Measurements from ENCODE around the gene JAGN1.
A peak's percentile ranks its signal among the peaks of the same experiment; 100 is the strongest.
"Not testable (repeated sequence)": the region's sequence is repeated elsewhere in the genome, so short reads cannot be mapped to it uniquely, and the experiment has no call there.

Gene JAGN1

DNA sequence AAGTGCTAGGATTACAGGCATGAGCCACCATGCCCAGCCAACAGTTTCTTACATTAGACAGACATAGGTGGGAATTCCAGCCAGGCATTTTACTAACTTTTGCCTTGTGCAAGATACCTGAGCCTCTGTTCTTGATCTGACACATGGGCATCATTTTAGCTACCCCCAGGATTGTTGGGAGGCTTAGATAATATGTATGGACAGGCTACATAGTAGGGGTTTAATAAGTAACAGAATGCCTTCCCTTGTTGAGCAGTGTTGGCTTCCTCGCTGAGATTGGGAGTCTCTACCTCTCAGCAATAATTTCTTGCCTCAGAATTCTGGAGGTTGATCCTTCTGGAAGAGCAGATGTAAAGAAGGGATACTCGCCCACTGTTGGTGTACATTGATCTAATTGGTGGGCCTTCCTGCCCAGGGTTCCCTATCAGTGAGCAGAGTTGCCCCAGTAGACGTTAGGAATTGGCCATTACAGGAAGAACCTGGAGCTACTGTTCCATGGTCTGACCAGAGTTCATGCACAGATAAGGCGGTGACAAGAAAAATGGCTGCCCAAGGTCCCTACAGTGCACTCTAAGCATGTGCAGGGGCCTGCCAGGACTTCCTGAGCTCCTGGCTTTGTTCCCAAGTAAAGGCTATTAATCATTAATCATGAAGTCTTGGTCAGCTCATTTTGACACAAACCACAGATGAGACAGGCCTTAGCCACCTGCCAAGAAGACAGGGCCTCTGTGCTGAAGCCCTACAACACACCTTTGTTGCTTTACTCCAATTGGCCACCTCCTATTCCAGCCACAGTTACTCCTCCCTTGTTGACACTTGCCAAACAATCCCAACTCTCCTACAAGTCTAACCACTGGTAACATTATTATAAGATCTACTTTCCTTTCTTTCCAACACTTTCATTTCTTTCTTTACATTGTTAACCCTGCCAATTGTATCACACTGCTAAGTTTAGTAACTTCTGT, 7.3 kb downstream of the JAGN1 start:
- no peak for DNase-seq

DNA sequence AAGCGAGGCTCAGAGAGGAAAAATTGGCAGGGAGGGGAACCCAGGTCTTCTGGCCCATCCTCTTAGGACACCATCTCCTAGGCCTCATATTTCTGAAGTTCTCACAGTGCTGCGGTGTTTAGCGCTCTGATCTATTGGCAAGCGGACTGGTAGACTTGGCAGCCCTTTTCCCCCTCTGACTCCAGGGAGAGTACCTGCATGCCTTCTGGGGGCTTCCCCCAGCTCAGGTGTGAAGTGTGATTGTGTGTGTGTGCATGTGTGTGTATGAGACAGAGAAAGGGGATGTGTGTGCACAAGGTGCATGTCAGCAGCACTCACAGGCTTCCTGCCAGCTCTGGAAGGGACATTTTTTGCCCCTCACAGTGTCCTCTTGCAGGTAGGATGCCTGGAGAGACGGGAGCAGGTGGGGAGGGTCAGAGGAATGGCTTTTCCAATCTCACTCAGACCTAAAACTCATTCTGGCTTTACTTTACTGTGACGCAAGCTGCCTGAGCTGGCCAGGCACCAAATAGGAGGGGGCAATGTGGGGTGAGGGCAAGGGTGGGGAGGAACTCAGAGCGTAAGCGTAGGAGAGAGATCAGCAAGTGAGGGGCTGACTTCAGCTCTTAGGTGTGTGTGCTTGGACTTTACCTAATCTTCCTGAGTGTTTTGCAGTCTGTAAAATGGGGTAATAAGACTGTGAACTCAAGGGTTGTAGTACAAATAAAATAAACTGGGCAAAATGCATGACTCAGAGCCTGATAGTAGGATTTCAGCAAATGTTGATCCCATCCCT, 8.2 kb downstream of the JAGN1 start:
- no peak for DNase-seq

DNA sequence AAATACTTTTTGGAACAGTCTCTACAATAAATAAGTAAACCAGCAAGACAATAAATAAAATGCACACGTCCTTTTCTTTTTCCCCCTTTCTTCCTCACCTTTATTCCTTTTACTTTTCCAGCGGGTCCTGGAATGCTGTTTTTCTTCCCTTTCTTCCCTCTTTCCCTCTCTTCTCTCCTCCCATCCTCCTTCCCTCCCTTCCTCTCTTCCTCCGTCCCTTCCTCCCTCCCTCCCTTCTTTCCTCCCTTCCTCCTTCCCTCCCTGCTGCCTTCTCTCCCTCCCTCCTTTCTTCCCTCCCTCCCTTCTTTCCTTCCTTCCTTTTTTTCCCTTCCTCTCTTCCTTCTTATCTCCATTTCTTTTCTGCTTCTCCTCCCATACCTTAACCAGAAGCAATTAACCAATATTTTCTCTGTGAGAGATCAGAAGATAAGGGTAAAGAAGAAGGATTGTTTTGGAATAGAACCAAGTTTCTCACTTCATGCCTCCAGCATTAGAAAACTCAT, 8.9 kb downstream of the JAGN1 start:
- no peak for DNase-seq

DNA sequence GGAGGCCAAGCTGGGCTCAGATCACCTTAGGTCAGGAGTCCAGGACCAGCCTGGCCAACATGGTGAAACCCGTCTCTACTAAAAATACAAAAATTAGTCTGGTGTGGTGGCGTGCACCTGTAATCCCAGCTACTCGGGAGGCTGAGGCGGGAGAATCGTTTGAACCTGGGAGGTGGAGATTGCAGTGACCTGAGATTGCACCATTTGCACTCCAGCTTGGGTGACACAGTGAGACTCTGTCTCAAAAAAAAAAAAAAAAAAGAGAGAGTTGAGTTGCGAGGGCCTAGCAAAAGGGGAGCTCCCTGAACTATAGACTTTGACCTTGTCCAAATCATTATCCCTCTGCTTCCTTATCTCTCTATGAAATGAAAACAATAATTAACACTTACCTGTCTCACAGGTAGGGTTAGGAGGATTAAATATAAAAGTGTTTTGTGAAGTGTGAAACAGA, 10.6 kb downstream of the JAGN1 start:
- DNase-seq = not testable (repeated sequence)

DNA sequence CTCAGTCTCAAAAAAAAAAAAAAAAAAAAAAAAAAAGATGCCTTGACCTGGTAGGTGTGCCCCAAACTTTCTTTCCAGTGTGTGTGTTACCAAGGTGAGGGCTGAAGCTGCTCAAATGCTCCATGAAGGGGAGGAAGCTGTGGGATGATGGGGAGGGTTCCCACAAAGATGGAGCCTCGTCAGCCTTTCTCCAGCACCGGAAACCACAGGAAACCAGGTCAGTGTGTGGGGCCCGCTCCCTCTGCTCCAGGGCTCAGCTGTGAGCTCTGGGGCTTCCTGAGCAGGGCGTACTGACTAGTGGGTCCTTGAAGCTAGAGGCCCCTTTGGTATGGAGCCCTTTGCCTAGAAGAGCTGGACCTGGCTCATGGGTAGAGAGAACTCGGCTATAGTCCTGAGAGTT, 11.6 kb downstream of the JAGN1 start:
- no peak for DNase-seq

DNA sequence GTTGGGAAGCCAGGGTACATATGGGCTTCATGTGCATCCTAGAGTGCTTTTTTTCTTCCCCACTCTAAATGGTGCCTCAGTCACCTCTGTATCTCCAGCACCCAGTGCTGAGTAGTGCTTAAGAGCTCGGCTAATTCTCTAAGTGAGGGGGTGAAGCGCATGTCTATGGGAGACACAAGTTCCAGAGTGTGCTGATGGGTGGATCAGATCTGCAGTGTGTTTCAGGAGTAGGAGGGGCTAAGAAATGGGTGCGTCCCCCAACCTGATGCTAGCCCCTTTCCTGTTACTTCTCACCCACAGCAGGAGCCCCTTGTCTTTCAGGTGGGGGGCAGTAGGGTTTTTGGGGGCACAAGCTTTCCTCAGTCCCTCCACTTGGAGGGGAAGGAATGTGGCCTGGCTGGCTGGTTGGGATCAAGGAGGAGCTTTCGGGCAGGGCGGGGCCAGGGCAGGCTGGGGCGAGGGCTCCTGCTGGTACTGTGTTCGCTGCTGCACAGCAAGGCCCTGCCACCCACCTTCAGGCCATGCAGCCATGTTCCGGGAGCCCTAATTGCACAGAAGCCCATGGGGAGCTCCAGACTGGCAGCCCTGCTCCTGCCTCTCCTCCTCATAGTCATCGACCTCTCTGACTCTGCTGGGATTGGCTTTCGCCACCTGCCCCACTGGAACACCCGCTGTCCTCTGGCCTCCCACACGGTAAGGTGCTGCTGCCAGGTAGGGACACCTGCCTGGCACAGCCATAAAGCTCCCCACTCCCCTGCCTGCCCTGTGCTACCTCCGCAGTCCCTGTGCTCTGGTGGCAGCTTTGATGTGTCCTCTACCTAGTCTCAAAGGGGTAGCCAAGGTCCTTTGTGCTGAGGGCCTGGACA, 12.2 kb downstream of the JAGN1 start, which contains the start of gene IL17RE:
Gene IL17RE, plus strand, starts transcription at position 477 of the 866 bp plus-strand sequence. Its CDS starts 85 bp downstream, at position 562.
- DNase-seq = no peak

DNA sequence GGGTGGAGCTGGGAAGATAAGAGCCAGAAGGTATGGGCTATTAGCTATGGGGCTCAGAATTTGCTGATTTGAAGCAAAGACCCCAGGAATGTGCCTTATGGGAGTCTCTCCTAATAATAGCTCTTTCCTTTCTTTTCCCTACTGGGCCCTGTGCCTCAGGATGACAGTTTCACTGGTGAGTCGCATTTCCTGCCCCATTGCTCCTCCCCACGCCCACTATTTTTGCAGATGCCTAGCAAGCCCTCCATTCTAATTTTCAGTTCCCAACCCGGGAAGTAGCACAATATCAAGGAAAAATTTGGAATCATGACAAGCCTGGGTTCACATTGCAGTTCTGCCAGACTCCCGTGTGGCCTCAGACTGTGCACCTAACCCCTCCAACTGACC, 12.8 kb downstream of the JAGN1 start:
- DNase-seq = no peak

DNA sequence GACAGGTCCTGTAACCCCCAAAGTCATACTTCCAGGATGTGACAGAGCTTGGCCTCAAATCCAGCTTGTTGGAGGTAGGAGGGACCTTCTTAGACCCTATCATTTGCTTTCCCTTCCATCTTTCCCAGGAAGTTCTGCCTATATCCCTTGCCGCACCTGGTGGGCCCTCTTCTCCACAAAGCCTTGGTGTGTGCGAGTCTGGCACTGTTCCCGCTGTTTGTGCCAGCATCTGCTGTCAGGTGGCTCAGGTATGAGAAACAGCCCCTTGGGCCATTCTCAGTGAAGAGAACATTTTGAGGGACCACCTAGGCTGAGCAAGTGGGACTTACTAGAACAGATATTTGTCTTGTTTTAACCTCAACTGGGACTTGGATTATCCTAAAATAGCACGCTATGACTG, 13.5 kb downstream of the JAGN1 start:
- no peak for DNase-seq

DNA sequence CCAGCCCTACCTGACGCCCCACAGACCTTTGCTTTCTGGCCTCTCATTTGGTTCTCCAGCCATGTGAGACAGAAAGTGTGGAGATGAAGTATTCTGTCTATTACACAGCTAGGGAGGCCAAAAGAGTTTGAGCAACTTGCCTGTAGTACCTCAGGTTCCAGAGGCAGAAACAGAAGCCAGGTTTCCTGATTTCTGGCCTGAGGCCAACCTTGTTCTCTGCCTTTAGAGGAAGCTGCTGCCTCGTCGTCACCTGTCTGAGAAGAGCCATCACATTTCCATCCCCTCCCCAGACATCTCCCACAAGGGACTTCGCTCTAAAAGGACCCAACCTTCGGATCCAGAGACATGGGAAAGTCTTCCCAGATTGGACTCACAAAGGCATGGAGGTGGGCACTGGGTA, 16.1 kb downstream of the JAGN1 start:
- DNase-seq = no peak

DNA sequence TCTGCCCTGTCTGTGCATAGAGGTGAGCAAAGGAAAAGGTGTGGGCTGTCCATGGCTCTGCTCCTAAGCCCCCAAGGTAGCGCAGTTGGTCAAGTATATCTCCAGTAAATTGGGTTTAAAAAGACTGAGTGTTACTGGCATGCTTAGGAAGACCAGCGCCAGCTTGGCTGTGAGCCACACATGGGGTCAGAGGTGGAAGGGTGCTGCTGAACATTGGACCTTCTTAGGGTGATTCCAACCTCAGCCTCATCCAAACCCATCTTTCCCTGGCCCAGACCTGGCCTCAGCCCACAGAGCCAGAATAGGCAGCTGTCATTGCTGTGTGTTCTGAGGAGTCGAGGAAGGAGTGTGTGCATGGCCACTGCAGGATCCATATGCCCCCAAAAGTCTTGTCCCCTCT, 17.9 kb downstream of the JAGN1 start:
- no peak for DNase-seq

DNA sequence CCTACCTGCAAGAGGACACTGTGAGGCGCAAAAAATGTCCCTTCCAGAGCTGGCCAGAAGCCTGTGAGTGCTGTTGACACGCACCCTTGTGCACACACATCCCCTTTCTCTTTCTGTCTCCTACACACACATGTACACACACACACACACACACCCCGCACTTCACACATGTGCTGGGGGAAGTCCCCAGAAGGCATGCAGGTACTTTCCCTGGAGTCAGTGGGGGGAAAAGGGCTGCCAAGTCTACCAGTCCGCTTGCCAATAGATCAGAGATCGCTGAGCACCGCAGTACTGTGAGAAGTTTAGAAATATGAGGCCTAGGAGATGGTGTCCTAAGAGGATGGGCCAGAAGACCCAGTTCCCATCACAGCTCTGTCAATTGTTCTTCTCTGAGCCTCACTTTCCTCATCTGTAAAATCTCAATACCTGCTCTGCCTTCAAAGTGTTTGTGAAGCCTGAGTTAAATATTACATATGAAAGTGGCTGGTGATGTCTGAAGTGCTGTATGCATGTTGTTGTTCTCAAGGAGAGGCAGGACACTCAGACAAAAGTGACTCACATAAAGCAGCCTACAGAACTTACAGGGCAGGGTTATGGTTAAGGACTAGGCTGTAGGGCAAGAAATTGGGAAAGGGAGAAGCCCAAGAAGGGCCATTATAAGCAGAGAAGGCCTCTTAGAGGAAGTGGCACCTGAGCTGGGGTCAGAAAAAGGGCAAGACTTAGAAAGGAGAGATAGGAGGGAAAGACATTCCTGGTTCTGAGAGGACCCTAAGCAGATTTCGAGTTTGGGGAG, 19.0 kb downstream of the JAGN1 start:
- DNase-seq = no peak

DNA sequence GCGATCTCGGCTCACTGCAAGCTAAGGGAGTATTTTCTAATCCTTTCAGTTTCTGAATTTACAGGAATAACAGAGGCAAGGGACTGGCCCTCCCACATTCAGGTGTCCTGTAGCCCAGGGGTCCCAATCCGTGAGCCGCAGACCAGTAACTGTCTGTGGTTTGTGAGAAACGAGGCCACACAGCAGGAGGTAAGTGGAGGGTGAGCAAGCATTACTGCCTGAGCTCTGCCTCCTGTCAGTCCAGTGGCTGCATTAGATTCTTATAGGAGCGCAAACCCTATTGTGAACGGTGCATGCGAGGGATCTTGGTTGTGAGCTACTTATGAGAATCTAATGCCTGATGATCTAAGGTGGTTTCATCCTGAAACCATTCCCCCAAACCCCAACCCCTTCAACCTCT, 21.5 kb downstream of the JAGN1 start:
- DNase-seq = no peak

DNA sequence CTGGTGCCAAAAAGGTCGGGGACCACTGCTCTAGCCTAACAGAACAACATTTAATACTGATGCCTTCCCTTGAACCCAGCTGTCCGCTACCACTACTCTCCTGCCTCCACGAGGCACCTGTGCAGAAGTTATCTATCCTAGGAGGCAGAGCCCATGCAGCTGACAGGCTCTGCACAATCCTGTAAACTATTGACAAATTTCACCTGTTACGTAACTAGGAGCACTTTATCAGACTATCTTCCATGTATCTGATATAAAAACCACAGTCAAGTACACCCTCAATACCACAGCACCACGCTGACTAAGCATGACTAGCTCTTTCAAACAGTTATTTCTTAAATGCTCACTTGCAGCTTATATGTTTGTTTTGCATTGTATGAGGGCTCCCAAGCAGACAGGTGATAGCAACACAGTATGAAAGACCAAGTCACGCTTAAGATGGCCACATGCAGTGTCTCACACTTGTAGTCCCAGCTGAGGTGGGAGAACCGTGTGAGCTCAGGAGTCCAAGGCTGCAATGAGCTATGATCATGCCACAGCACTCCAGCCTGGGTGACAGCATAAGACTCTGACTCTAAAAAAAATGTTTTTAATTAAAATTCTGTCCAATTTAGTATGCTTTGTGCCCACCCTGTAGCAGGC, 22.0 kb downstream of the JAGN1 start:
- DNase-seq = no peak

DNA sequence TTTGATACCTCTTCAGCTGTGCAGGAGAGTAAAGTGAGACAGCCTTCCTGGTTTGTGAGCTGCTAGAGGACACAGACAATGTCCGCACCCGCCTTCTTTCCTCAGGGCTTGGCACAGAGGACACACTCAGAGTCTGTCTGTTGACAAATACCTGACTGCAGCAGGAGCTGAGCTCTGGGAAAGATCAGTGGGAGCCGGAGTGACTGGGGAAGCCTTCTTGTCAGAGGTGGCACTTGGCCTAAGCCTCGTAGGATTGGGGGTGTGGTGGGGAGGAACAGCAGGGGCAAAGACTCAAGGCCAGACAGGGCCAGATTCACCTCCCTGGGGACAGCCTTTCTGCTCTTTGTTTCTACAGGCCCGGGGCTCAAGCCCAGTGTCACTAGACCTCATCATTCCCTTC, 23.2 kb downstream of the JAGN1 start:
- no peak for DNase-seq

DNA sequence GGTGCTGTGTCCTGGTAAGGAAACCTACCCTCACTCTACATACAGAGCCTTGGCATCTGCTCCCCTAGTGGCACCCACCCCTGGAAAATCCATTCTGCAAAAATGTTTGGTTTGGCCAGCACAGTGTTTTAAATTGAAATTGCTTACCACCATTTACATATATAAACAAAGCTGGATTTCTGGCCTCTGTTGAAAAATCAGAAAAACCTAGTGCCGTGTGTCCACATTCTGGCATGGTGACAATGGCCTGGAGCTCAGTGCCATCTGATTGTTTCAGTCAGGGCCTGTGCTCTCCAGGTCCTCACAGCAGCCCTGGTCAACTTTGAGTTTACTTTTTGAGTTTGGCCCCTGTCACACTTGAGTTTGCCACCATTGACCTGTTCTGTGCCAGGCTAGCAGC, 23.6 kb downstream of the JAGN1 start:
- DNase-seq = no peak

DNA sequence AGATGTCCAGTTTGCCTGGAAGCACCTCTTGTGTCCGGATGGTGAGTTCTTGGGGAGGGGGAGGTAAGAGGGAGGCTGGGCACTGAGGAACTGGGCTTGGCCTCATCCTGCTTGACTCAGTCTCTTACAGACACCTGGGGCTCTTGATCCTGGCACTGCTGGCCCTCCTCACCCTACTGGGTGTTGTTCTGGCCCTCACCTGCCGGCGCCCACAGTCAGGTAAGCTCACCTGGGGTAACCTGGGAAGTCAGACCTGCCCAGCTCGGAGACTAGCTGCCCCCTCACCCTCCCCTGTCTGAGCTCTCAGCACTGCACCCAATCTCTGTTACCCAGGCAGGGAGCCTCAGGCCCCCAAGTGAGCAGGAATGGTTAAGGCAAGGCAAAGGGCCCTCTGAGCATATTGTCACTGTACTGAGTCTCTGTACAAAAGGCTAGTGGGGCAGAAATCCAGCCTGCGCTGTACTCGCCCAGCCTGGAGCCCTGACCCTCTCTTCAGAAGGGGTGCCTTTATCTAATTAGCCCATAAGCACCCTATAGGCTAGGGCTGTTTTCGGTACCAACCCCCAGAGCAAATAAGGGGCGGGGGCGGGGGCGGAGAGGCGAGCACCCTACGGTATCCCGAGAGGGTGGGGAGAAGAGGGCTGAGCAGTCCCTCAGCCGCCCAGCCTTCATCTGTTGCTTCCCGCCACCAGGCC, 24.3 kb downstream of the JAGN1 start:
- peak in 2 of 56 donors; percentile 6 to 24 for DNase-seq

DNA sequence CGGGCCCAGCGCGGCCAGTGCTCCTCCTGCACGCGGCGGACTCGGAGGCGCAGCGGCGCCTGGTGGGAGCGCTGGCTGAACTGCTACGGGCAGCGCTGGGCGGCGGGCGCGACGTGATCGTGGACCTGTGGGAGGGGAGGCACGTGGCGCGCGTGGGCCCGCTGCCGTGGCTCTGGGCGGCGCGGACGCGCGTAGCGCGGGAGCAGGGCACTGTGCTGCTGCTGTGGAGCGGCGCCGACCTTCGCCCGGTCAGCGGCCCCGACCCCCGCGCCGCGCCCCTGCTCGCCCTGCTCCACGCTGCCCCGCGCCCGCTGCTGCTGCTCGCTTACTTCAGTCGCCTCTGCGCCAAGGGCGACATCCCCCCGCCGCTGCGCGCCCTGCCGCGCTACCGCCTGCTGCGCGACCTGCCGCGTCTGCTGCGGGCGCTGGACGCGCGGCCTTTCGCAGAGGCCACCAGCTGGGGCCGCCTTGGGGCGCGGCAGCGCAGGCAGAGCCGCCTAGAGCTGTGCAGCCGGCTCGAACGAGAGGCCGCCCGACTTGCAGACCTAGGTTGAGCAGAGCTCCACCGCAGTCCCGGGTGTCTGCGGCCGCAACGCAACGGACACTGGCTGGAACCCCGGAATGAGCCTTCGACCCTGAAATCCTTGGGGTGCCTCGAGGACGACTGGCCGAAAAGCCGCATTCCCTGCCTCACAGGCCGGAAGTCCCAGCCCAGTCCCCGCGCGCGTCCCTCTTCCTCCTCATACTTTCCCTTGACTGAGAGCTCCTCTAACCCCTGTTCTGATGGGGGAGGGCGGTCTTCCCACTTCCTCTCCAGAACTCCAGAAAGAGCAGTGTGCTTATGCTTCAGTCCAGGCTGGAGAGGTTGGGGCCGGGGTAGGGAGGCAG, 25.1 kb downstream of the JAGN1 start:
- DNase-seq = peak in 42 of 56 donors; percentile 7 to 74 (median 42)

DNA sequence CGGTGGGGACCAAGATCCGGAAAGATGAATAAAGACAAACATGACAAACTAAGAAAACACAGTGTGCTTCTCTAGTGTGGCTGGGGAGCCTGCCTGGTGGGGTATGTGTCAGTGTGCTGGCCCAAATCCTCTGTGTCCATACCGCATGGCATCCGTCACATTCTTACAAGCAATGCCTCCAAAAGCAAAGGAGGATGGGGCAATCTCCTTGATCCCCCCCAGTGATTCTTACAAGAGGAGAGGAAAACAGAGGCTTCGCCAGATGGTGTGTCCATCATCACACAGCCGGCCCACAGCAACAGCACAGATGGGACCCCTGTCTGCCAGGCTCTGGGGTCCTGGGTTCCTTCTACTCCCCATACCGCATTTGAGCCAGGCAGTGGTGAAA, 25.9 kb downstream of the JAGN1 start:
- DNase-seq = no peak
